ENCODE results near the gene PHYKPL.
A peak's percentile ranks its signal among the peaks of the same experiment; 100 is the strongest.
"Not testable (repeated sequence)": the region's sequence is repeated elsewhere in the genome, so short reads cannot be mapped to it uniquely, and the experiment has no call there.

Gene PHYKPL

GRCh38 chr5:178238711-178239592 is 6.3 kb upstream of the PHYKPL start:
- H3K9me3 Mint-ChIP-seq: no peaks in the 10 kb centered on the region
- ATAC-seq (no peak), DNase-seq (no peak)
- H3K27ac Mint-ChIP-seq: peak overlapping the region; percentile 52
- no peak overlapping the region for H3K4me3 Mint-ChIP-seq
- H3K27me3 Mint-ChIP-seq: no peaks in the 10 kb centered on the region
- H3K36me3 Mint-ChIP-seq (ENCODE audit: low read depth): no peaks in the 10 kb centered on the region
- peaks cover 58% of the 10 kb centered on the region for H3K4me1 Mint-ChIP-seq

- Mint-ChIP-seq H3K27me3 (no peaks in the 10 kb centered on the region), H3K36me3 (ENCODE audit: low read depth) (no peaks in the 10 kb centered on the region), H3K4me3 (no peak overlapping the region), H3K9me3 (no peaks in the 10 kb centered on the region), H3K27ac (no peak overlapping the region), H3K4me1 (peaks cover 58% of the 10 kb centered on the region)
- no peak for DNase-seq
- no peak for ATAC-seq
Observed at GRCh38 chr5:178238313-178238635, 5.7 kb upstream of the PHYKPL start.

DNA sequence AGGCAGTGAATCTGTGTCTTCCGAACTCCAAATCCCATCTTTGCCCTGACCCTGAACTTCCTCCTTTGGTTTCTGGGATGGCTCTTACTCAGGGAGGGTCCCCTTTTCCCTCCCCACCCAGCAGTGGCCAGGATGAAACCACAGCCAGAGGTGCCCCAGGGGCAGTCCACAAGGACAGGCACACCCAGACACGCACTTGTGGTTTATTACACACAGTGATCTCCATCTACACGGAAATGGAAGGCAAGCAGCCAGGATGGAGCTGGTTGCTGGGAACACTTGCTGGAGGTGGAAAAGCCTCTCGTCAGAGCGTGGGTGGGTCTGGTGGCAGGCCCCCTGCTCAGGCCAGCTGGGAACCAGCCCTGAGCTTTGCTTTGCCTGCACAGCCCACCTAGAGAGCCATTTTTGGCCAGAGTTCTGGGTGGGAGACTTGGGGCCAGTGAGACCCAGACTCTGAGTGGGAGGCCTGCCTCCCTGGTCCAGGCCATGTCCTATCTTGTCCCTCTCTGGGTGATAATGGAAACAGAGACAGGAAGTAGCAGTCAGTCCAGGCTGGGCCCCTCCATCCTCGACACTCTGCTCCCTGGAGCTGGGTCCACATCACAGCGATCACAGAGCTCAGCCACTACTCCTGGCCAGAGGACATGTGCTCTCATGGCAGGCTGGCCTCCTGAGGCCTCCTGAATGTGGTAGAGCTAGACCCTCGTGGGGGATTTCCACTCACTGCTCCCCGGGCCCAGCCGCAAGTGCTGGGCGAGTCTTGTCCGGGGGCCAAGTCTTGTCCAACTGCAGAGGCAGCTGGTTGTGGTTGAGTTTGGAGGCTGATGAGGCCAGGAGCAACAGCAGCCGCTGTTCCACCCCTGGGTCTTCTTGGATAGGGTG is 5.1 kb upstream of the PHYKPL start:
- peak overlapping the region; percentile 39 for H3K27ac Mint-ChIP-seq
- H3K36me3 Mint-ChIP-seq (ENCODE audit: low read depth): no peaks in the 10 kb centered on the region
- H3K27me3 Mint-ChIP-seq: no peaks in the 10 kb centered on the region
- no peak overlapping the region for H3K4me3 Mint-ChIP-seq
- H3K9me3 Mint-ChIP-seq: no peaks in the 10 kb centered on the region
- DNase-seq: no peak
- no peak for ATAC-seq
- H3K4me1 Mint-ChIP-seq: peaks cover 61% of the 10 kb centered on the region

- Mint-ChIP-seq H3K9me3 (no peaks in the 10 kb centered on the region), H3K4me3 (no peak overlapping the region), H3K27me3 (no peaks in the 10 kb centered on the region), H3K27ac (no peak overlapping the region), H3K36me3 (ENCODE audit: low read depth) (peaks cover 1% of the 10 kb centered on the region), H3K4me1 (peaks cover 55% of the 10 kb centered on the region)
- ATAC-seq (no peak), DNase-seq (no peak)
Observed at GRCh38 chr5:178236679-178237078, 4.1 kb upstream of the PHYKPL start.

DNA sequence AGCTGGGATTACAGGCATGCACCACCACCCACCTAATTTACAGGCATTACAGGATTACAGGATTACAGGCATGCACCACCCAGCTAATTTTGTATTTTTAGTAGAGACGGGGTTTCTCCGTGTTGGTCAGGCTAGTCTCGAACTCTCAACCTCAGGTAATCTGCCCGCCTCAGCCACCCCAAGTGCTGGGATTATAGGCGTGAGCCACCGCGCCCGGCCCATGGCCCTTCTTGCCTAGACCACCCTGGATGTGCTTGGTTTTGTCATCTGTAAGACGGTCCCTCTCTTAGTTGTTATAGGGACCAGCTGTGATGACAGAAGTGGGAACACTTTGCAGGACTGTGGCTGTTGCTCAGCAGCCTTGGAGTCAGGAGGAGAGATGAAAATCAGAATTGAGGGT is 3.5 kb upstream of the PHYKPL start:
- no peaks in the 10 kb centered on the region for H3K9me3 Mint-ChIP-seq
- peaks cover 7% of the 10 kb centered on the region for H3K36me3 Mint-ChIP-seq (ENCODE audit: low read depth)
- H3K27me3 Mint-ChIP-seq: no peaks in the 10 kb centered on the region
- DNase-seq: no peak
- H3K4me3 Mint-ChIP-seq: no peak overlapping the region
- no peak for ATAC-seq
- no peak overlapping the region for H3K27ac Mint-ChIP-seq
- H3K4me1 Mint-ChIP-seq: peaks cover 53% of the 10 kb centered on the region

DNA sequence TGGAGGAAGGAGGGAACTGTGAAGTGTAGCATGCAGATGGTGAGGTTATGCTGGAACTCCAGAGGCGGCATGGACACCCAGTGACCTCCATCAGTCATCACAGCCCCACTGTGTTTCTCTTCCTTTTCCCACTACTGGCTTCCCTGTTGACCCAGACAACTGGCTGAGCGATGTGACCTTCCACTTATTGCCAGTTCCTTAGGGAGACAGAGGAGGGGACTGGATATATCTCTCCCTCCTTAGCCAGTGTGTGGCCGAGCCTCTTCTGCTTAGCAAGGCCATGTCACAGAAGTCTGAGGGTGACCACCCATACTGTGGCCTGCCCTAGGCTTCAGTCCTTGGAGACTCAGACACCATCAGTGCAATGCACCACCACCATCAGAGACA is 3.0 kb upstream of the PHYKPL start:
- Mint-ChIP-seq H3K4me3 (no peak overlapping the region), H3K27ac (no peak overlapping the region), H3K9me3 (no peaks in the 10 kb centered on the region), H3K27me3 (no peaks in the 10 kb centered on the region), H3K4me1 (peaks cover 53% of the 10 kb centered on the region), H3K36me3 (ENCODE audit: low read depth) (peaks cover 12% of the 10 kb centered on the region)
- DNase-seq (no peak), ATAC-seq (no peak)

- H3K4me1 Mint-ChIP-seq: peaks cover 55% of the 10 kb centered on the region
- ATAC-seq: no peak
- H3K27ac Mint-ChIP-seq: peak overlapping the region; percentile 60
Observed at GRCh38 chr5:178234750-178235587, 2.4 kb upstream of the PHYKPL start.

DNA sequence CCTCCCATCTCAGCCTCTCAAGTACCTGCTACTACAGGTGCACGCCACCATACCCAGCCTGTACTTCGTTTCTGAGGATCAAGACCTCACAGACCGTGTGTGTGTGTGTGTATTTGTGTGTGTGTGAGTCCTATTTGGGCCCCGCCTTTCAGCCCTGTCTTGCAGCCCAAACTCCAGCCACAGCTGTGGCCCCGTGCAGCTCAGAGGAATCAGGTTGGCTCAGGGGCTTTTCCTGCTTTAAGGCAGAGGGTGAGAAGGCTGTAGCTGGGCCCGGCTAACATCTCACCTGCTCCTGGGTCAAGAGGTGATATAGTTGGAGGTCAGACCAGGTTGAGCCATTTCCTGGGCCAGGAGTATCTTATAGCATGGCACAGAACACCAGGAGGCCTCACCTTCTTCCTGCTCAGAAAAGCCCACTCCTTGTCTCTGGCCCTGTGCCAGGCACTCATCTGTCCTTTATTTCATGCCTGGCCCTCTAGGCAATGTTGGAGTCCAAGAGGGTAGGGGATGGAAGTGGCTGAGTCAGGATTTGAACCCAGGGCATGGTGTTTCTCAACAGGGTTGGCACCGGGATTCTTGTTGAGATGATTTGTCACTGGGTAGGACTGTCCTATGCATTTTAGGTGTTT is 1.6 kb upstream of the PHYKPL start:
- Mint-ChIP-seq H3K27ac (no peak overlapping the region), H3K36me3 (ENCODE audit: low read depth) (peaks cover 26% of the 10 kb centered on the region), H3K4me3 (no peak overlapping the region), H3K4me1 (peaks cover 58% of the 10 kb centered on the region), H3K27me3 (no peaks in the 10 kb centered on the region), H3K9me3 (no peaks in the 10 kb centered on the region)
- no peak for DNase-seq
- no peak for ATAC-seq

More at GRCh38 chr5:178234750-178235587, 2.4 kb upstream of the PHYKPL start:
- peaks cover 18% of the 10 kb centered on the region for H3K36me3 Mint-ChIP-seq (ENCODE audit: low read depth)
- DNase-seq: peak; percentile 89
- no peak overlapping the region for H3K4me3 Mint-ChIP-seq
- H3K27me3 Mint-ChIP-seq: no peaks in the 10 kb centered on the region
- no peaks in the 10 kb centered on the region for H3K9me3 Mint-ChIP-seq

GRCh38 chr5:178232920-178233429 is 373 bp upstream of the PHYKPL start:
- Mint-ChIP-seq H3K4me3 (peak overlapping the region; percentile 67), H3K27ac (peak overlapping the region; percentile 73), H3K36me3 (ENCODE audit: low read depth) (peaks cover 36% of the 10 kb centered on the region), H3K4me1 (peaks cover 57% of the 10 kb centered on the region), H3K9me3 (no peaks in the 10 kb centered on the region), H3K27me3 (no peaks in the 10 kb centered on the region)
- no peak for ATAC-seq
- DNase-seq: no peak

- H3K9me3 Mint-ChIP-seq: no peaks in the 10 kb centered on the region
- H3K4me3 Mint-ChIP-seq: peak overlapping the region; percentile 88
- H3K36me3 Mint-ChIP-seq (ENCODE audit: low read depth): peaks cover 49% of the 10 kb centered on the region
- DNase-seq (no peak), ATAC-seq (no peak)
- H3K4me1 Mint-ChIP-seq: peaks cover 55% of the 10 kb centered on the region
- H3K27ac Mint-ChIP-seq: peak overlapping the region; percentile 95
- H3K27me3 Mint-ChIP-seq: no peaks in the 10 kb centered on the region
Observed at GRCh38 chr5:178231539-178232123, 971 bp downstream of the PHYKPL start.

GRCh38 chr5:178230879-178231538 is 1.6 kb downstream of the PHYKPL start:
- H3K27ac Mint-ChIP-seq: peak overlapping the region; percentile 95
- H3K27me3 Mint-ChIP-seq: no peaks in the 10 kb centered on the region
- peaks cover 51% of the 10 kb centered on the region for H3K4me1 Mint-ChIP-seq
- ATAC-seq (no peak), DNase-seq (no peak)
- peaks cover 52% of the 10 kb centered on the region for H3K36me3 Mint-ChIP-seq (ENCODE audit: low read depth)
- no peaks in the 10 kb centered on the region for H3K9me3 Mint-ChIP-seq
- peak overlapping the region; percentile 88 for H3K4me3 Mint-ChIP-seq

- H3K36me3 Mint-ChIP-seq (ENCODE audit: low read depth): peaks cover 58% of the 10 kb centered on the region
- DNase-seq (no peak), ATAC-seq (no peak)
- no peaks in the 10 kb centered on the region for H3K9me3 Mint-ChIP-seq
- H3K4me1 Mint-ChIP-seq: peaks cover 49% of the 10 kb centered on the region
- peak overlapping the region; percentile 57 for H3K27ac Mint-ChIP-seq
- no peaks in the 10 kb centered on the region for H3K27me3 Mint-ChIP-seq
- H3K4me3 Mint-ChIP-seq: peak overlapping the region; percentile 88
Observed at GRCh38 chr5:178229861-178230260, 2.7 kb downstream of the PHYKPL start.

DNA sequence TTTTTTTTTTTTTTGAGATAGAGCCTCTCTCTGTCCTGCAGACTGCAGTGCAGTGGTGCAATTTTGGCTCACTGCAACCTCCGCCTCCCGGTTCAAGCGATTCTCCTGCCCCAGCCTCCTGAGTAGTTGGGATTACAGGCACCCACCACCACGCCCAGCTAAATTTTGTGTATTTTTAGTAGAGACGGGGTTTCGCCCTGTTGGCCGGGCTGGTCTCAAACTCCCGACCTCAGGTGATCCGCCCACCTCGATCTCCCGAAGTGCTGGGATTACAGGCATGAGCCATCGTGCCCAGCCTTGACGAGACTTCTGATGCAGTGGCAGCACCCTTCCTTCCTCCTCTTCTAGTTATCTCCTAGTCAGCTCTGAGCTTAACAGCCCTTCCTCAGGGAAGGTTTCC is 3.5 kb downstream of the PHYKPL start:
- Mint-ChIP-seq H3K4me1 (peaks cover 47% of the 10 kb centered on the region), H3K4me3 (peak overlapping the region; percentile 88), H3K36me3 (ENCODE audit: low read depth) (peaks cover 62% of the 10 kb centered on the region), H3K27ac (peak overlapping the region; percentile 57)
- not testable (repeated sequence) for DNase-seq, H3K27me3 Mint-ChIP-seq, H3K9me3 Mint-ChIP-seq, ATAC-seq
